SU-DHL-6 (cell line): ENCODE data around the gene CDC20B.

Experiments
- H2AFZ ChIP-seq: fragments of 200-600 bp; sonication (generic); 2 replicates; pipeline ENCODE4 v1.6.1; 2014; ENCODE audit warnings: low read depth, mild to moderate bottlenecking, moderate library complexity, mixed read lengths, antibody characterized with exemption, low read length; ENCODE audit not compliant: severe bottlenecking
- H3F3A ChIP-seq: fragments of 200-600 bp; shearing (Covaris generic); 2 replicates; pipeline ENCODE4 v1.6.0; 2016; ENCODE audit warnings: antibody characterized with exemption, mild to moderate bottlenecking; ENCODE audit not compliant: insufficient read depth
- H3K27ac ChIP-seq: fragments of 200-600 bp; sonication (generic); 2 replicates; pipeline ENCODE4 v1.5.1; 2016; ENCODE audit warnings: low read depth, mild to moderate bottlenecking, low read length, moderate library complexity, mixed read lengths
- H3K27me3 ChIP-seq: fragments of 200-600 bp; sonication (generic), shearing (Covaris generic); 2 replicates; pipeline ENCODE4 v1.6.0; 2014; ENCODE audit warnings: mild to moderate bottlenecking, low read length
- H3K36me3 ChIP-seq: fragments of 200-600 bp; sonication (generic); 2 replicates; pipeline ENCODE4 v1.6.1; 2014; ENCODE audit warnings: mild to moderate bottlenecking, low read length, mixed read lengths
- H3K4me2 ChIP-seq: fragments of 300-600, 200-600 bp; shearing (Covaris generic), sonication (generic); 2 replicates; pipeline ENCODE4 v1.6.0; 2014; ENCODE audit warnings: low read length, low read depth, mild to moderate bottlenecking; ENCODE audit not compliant: poor library complexity, severe bottlenecking
- H3K4me3 ChIP-seq: fragments of 200-600 bp; sonication (generic); 2 replicates; pipeline ENCODE4 v1.5.1; 2014; ENCODE audit warnings: antibody characterized with exemption, low read length, mild to moderate bottlenecking, mixed read lengths; ENCODE audit not compliant: insufficient read depth, poor library complexity, severe bottlenecking
- H3K79me2 ChIP-seq: fragments of 200-600 bp; sonication (generic); 2 replicates; pipeline ENCODE4 v1.6.1; 2014; ENCODE audit warnings: mild to moderate bottlenecking, low read length, moderate library complexity; ENCODE audit not compliant: insufficient read depth
- H3K9ac ChIP-seq: fragments of 200-600 bp; sonication (generic); 2 replicates; pipeline ENCODE4 v1.7.0; 2014; ENCODE audit warnings: mild to moderate bottlenecking, low read length
- H3K9me2 ChIP-seq: fragments of 200-600 bp; sonication (generic); replicated peaks from 2 replicates; pipeline ENCODE4 v1.6.1; 2014; ENCODE audit warnings: low read length; ENCODE audit not compliant: insufficient read depth
- H3K9me3 ChIP-seq: fragments of 200-600 bp; sonication (generic); 2 replicates; pipeline ENCODE4 v1.6.1; 2014; ENCODE audit warnings: low read length, mixed read lengths; ENCODE audit not compliant: insufficient read depth
- H4K20me1 ChIP-seq: fragments of 200-600 bp; sonication (generic); 2 replicates; pipeline ENCODE4 v1.6.1; 2014; ENCODE audit warnings: low read depth, mild to moderate bottlenecking, antibody characterized with exemption, low read length, moderate library complexity, mixed read lengths
- EZH2phosphoT487 ChIP-seq: fragments of 200-600 bp; sonication (generic), shearing (Covaris generic); conservative IDR thresholded peaks from 2 replicates; pipeline ENCODE4 v1.6.1; 2018; ENCODE audit warnings: mild to moderate bottlenecking, antibody characterized with exemption, low read length, moderate library complexity, mixed read lengths
- TF ChIP-seq, protein P1 (sequence below): fragments of 200-600 bp; sonication (generic); IDR thresholded peaks from one replicate; pipeline ENCODE4 v1.5.1; 2017; ENCODE audit warnings: antibody characterized with exemption, mild to moderate bottlenecking, low read length, moderate library complexity; ENCODE audit not compliant: insufficient read depth, poor library complexity, severe bottlenecking

Gene CDC20B

DNA sequence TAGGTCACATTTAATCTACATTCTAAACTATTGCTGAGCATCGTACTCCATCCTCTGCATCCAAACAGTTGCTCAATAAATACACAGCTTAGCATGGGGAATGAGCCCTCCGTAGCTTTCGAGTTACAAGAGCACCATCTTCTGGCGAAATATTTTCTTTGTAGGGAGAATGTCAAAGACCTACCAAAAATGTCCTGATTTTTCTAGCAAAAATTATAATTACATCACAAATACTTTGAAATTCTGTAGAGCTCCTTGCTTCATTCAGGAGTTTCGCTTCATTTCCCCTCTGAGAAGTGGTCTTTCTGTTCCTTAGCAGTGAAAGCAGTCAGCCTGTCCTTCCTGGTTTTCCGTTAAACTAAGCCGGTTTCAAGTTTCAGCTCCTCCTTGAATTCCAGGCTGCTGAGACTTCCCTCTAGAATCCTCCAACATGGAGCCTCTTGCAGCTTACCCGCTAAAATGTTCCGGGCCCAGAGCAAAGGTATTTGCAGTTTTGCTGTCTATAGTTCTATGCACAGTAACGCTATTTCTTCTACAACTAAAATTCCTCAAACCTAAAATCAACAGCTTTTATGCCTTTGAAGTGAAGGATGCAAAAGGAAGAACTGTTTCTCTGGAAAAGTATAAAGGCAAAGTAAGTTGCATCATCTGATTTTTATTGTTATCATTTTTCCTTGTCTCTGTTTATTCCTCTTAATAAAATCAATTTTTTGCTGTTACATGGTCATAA is 13.0 kb downstream of the CDC20B start, which contains the start of gene GPX8:
Gene GPX8, plus strand, starts transcription at position 409 of the 730 bp plus-strand sequence. Its CDS starts 22 bp downstream, at position 431.
- H3K4me2 ChIP-seq, result no peak within 1 kb of the TSS
- H3K9me2 ChIP-seq, result no peaks in the 10 kb centered on the region
- no peaks in the 10 kb centered on the region for H3K27me3 ChIP-seq
- H4K20me1 ChIP-seq, result no peaks in the 10 kb centered on the region
- H3K79me2 ChIP-seq, result no peaks in the 10 kb centered on the region
- no peaks in the 10 kb centered on the region for H3K36me3 ChIP-seq
- no peaks in the 10 kb centered on the region for H3K9me3 ChIP-seq
- no peak within 1 kb of the TSS for H3K9ac ChIP-seq
- H2AFZ ChIP-seq, result no peak within 1 kb of the TSS
- H3F3A ChIP-seq, result no peaks in the 10 kb centered on the region
- no peak within 1 kb of the TSS for H3K27ac ChIP-seq
- no peak within 1 kb of the TSS for H3K4me3 ChIP-seq
- no peak for TF ChIP-seq EZH2phosphoT487
- TF ChIP-seq, protein P1, sequence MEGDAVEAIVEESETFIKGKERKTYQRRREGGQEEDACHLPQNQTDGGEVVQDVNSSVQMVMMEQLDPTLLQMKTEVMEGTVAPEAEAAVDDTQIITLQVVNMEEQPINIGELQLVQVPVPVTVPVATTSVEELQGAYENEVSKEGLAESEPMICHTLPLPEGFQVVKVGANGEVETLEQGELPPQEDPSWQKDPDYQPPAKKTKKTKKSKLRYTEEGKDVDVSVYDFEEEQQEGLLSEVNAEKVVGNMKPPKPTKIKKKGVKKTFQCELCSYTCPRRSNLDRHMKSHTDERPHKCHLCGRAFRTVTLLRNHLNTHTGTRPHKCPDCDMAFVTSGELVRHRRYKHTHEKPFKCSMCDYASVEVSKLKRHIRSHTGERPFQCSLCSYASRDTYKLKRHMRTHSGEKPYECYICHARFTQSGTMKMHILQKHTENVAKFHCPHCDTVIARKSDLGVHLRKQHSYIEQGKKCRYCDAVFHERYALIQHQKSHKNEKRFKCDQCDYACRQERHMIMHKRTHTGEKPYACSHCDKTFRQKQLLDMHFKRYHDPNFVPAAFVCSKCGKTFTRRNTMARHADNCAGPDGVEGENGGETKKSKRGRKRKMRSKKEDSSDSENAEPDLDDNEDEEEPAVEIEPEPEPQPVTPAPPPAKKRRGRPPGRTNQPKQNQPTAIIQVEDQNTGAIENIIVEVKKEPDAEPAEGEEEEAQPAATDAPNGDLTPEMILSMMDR, result peak; percentile 39

DNA sequence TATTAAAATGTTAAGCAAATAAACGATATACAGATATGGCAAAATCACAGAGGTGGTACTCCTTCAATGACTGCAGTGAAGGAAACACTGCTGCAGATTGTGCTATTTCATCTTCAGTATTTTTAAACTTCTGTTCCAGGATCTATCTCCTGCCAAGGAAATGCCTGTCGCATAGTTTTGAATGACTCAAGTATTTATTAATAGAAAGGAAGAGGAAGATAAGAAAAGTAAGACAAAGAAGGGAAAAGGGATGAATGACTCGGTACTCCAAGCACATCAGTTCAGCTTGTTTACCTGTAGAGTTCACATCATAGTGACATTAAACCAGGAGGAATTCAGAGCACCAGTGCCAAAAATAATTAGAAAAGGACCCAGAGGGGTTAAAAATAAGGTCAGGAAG is 18.1 kb downstream of the CDC20B start:
- no peak for TF ChIP-seq EZH2phosphoT487
- TF ChIP-seq, protein P1, result no peak
- H2AFZ ChIP-seq, result no peak overlapping the region
- H3K9me3 ChIP-seq, result no peaks in the 10 kb centered on the region
- H4K20me1 ChIP-seq, result no peaks in the 10 kb centered on the region
- no peaks in the 10 kb centered on the region for H3K9me2 ChIP-seq
- no peaks in the 10 kb centered on the region for H3K36me3 ChIP-seq
- no peak overlapping the region for H3K4me2 ChIP-seq
- no peaks in the 10 kb centered on the region for H3F3A ChIP-seq
- no peak overlapping the region for H3K27ac ChIP-seq
- H3K27me3 ChIP-seq, result no peaks in the 10 kb centered on the region
- H3K4me3 ChIP-seq, result no peak overlapping the region
- H3K9ac ChIP-seq, result no peak overlapping the region
- no peaks in the 10 kb centered on the region for H3K79me2 ChIP-seq

DNA sequence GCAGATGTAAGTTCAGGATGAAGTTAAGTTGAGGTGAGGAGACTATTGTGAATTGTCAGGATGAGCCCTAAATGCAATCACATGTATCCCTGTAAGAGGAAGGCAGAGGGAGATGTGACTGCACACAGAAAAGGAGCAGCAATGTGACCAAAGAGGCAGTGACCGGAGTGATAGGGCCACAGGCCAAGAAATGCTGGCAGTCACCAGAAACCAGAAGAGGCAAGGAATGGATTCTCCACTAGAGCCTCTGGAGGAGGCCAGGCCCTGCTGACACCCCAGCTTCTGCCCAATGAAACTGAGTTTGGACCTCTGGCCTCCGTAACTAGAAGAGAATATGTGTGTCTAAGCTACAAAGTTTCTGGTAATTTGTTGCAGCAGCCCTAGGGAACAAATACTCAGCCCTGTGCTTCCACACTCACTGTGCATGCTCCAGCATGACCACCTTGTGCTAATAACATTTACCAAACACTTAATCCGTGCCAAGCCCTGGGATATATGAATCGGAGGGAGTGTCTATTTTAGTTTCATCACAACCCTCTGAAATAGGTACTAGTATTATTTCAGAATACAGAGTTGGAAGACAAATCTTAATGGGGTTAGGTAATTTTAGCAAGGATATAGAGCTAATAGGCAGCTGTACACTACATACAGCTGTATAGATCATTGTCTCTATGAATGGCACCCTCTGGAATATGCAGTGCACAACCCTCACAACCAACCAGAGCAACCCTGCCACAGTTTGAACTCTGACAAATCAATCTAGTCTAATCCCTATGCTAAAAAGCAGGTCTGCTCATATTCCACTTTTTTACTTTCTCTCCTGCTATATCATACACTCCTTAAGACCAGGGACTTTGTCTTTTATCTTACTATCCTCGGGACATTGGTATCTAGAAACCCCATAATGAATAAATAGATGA is 20.8 kb downstream of the CDC20B start:
- Histone ChIP-seq H3K79me2 (no peaks in the 10 kb centered on the region), H3F3A (no peaks in the 10 kb centered on the region), H3K36me3 (no peaks in the 10 kb centered on the region), H3K4me2 (no peak overlapping the region), H3K4me3 (no peak overlapping the region), H3K9me2 (no peaks in the 10 kb centered on the region), H3K27ac (no peak overlapping the region), H3K27me3 (no peaks in the 10 kb centered on the region), H4K20me1 (no peaks in the 10 kb centered on the region), H3K9me3 (no peaks in the 10 kb centered on the region), H3K9ac (no peak overlapping the region), H2AFZ (no peak overlapping the region)
- TF ChIP-seq EZH2phosphoT487, result no peak
- TF ChIP-seq, protein P1, result no peak
